Ammon's horn (tissue), 1 donor: ENCODE data around the gene HSD17B14.
A peak's percentile ranks its signal among the peaks of the same experiment; 100 is the strongest.

Experiments
- DNase-seq: peaks from one replicate; pipeline ENCODE4 v3.0.0-alpha.2; 2016; ENCODE audit warnings: low spot score

The HSD17B14 gene

GRCh38 chr19:48826606-48827020 is 9.7 kb downstream of the HSD17B14 start:
- DNase-seq: no peak

- DNase-seq: no peak
Measured at GRCh38 chr19:48822514-48822913, 13.8 kb downstream of the HSD17B14 start.

GRCh38 chr19:48821633-48822032 is 14.7 kb downstream of the HSD17B14 start:
- DNase-seq: no peak

DNA sequence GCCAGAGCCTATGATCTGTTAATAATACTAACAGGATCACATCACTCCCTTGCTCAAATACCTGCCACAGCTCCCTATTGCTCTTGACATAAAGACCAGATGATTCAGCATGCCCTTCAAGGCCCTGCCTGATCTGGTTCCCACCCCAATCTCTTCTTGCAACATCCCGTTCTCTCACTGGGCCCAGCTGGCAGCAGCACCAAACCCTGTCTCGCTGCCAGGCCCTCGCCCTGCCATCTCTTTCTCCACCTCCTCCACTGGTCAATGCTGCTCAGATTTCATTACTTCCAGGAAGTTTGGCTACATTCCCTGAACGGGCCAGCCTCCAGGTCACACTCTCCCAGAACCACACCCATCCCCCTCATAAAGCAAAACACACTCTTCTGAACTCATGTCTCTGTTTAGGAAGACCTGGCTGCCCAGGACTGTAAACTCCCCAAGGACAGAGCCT is 16.9 kb downstream of the HSD17B14 start:
- DNase-seq: peak; percentile 69

DNA sequence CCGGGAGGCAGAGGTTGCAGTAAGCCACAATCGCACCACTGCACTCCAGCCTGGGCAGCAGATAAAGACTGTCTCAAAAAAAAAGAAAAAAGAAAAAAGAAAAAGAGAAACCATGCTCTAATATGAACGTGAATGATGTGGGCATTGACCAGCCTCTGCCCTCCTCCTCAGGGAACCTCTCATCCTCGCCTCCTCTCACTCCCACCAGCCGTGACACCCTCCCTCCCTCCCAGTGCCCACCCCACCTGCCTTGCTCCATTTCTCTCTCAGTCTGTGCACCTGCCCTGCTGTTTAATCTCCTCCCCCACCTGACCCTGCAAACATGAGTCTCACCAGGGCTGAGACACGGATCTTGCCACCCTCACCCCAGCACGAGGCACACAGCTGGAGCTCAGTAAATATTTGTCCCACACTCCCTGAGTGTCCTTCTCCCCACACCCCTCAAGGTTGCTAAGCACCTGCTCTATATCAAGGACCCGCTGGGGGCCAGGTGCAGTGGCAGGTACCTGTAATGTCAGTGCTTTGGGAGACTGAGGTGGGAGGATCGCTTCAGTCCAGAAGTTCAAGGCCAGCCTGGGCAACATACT is 18.0 kb downstream of the HSD17B14 start:
- DNase-seq: no peak

- no peak for DNase-seq
Measured at GRCh38 chr19:48817585-48818124, 18.6 kb downstream of the HSD17B14 start.

- DNase-seq: no peak
Measured at GRCh38 chr19:48815870-48816501, 20.3 kb downstream of the HSD17B14 start.

- no peak for DNase-seq
Measured at GRCh38 chr19:48814895-48815294, 21.4 kb downstream of the HSD17B14 start.

DNA sequence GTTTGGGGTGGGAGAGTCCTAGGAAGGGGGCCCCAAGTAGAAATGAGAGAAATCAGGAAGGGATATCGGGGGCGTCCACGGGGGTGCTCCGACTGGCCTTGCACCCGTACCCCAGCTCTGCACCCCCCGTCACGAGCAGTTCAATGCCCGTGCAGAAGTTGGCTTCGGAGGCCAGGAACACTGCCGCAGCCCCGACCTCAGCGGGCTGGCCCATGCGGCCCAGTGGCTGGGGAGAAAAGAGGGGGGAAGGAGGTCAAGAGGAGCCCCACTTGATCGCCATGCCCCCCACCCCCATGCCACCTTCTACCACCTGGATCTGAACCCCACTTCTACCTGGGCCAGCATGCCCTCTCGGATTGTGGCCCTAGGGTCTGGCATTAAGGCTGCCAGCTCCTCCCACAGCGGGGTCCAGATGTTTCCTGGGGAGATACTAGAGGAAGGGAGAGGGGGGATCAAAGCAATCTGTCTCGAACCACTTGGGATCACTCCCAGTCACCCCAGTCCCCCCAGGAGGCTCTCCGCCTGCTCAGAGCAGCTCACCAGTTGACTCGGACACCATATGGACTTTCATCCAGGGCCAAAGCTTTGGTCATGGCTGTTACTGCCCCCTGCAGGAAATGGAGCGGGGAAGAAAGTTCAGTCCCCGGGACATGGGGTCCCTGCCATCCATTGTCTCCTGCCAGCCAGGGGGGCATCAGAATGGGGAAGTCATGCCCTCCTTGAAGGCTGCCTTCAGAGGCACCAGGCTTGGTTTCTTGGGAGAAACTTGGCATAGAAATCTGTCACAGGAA is 23.0 kb downstream of the HSD17B14 start:
- DNase-seq: no peak

DNA sequence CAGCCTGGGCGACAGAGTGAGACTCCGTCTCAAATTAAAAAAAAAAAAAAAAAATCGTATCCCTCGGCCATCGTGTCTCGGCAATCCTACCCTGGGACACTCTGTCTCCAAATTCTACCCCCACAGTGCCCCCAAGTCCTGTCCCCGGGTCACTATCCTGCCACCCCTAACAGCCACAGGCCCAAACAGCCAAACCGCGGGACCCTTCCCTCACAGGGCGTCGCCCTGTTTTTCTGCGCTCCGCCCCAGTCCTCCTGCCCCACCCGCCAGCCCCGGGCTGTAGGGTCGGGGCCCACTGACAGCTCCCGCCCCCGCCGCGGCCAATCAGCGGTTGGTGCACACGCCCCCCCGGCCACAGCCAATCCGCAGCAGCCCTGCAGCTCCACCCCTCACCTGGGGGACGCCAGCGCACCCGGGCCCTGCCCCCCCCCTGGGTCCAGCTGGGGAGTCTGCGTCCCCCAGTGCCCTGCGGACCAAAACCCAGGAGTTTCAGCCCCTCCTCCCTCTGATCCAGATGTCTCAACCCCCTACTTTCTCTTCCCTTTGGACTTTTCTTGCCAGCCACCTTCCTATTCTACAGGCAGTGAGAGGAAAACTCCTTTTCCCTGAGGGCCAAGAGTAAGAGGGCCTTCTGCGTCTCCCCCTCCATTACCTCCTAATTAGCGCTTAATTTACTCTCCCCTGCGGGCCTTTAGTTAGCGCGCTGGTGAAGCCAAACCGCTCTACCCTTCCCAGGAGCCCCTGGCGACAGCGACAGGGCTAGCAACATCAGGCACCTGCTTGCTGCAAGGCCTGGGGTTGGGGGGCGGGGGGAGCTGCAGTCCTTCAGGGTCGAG is 24.0 kb downstream of the HSD17B14 start:
- peak; percentile 92 for DNase-seq

- no peak for DNase-seq
Measured at GRCh38 chr19:48810151-48810550, 26.1 kb downstream of the HSD17B14 start.

DNA sequence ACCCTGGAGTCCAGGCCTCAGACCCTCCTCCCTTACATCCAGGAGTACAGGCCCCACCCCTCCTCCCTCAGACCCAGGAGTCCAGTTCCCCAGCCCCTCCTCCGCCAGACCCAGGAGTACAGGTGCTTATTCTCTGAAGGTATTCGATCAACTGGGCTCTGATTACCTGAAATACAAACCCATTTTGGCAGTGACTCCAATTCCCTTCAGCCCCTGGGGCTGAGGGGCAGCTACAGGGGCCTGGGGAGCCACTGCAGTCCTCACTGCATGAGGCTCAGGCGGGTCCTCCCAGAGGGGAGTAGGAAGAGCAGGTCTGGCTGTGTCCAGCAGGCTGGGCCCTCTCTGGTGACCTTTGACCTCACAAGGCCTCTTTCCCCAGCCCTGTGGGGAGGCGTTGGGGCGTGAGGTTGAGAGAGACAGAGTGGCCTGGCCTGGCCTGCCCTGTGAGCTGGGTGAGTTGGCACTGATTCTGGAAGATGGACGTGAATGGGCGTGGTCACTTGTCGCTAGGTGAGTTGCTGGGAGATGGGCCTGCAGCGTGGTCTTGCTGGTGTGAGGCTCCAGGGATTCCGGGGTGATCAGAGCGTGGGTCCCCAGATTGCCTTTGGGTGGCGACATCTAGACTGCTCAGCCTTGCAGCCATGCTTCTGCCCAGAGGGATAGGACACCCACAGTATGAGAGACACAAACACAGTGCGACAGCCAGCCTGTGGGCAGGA is 28.5 kb downstream of the HSD17B14 start:
- no peak for DNase-seq

DNA sequence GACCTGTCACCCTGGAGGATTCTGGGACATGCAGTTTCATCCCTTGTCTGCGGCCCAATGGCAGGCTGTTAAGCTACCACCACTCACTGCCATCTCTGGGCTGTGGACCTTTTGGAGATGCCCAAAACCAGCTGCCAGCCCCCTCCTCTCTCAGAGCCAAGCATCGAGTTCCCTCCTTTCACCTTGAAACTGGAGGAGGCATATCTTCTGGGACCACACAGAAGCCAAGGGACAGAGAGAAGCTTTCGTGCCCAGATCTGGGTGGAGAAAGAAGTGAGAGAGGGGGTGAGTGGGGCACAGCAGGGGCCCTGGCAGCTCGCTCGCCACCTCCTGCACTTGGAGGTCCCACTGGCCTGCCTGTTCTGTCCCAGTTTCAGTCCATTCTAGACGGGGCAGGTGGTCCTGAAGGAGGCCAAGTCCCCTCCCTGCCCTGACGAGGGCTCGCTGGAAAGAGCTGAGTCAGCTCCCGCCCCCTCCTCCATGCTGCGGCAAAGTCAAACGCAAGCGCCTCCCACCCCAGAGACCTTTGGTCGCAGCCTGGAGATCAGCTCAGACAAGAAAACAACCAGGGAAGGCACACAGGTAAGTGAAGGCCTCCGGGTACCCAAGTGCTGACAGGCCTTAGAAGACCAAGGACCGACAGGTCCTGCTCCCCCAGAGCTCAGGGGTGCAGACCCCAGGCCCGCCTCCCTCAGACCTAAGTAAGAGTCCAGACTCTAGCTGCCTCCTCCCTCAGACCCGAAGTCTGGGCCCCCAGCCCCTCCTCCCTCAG is 29.3 kb downstream of the HSD17B14 start:
- DNase-seq: peak; percentile 89

GRCh38 chr19:48806518-48806817 is 29.8 kb downstream of the HSD17B14 start:
- no peak for DNase-seq

- no peak for DNase-seq
Measured at GRCh38 chr19:48805452-48805851, 30.8 kb downstream of the HSD17B14 start.

DNA sequence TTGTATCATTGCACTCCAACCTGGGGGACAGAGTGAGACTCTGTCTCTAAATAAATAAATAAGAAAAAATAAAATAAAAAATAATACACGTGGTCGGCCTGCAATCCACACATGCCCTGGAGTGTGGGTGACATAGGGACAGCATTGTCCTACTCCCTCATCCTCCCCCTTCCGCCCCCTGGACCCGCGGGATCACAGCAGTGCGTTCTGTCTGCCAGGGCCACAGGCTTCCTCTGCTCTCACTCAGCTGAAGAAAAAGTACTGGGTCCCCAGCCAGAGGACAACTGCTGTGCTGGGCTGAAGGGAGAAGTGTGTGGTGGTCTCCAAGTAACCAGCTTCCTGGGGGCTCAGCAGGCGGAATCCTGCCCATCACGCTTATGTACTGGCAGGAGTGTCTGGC is 31.8 kb downstream of the HSD17B14 start:
- peak; percentile 46 for DNase-seq

GRCh38 chr19:48802623-48803022 is 33.7 kb downstream of the HSD17B14 start:
- DNase-seq: no peak

DNA sequence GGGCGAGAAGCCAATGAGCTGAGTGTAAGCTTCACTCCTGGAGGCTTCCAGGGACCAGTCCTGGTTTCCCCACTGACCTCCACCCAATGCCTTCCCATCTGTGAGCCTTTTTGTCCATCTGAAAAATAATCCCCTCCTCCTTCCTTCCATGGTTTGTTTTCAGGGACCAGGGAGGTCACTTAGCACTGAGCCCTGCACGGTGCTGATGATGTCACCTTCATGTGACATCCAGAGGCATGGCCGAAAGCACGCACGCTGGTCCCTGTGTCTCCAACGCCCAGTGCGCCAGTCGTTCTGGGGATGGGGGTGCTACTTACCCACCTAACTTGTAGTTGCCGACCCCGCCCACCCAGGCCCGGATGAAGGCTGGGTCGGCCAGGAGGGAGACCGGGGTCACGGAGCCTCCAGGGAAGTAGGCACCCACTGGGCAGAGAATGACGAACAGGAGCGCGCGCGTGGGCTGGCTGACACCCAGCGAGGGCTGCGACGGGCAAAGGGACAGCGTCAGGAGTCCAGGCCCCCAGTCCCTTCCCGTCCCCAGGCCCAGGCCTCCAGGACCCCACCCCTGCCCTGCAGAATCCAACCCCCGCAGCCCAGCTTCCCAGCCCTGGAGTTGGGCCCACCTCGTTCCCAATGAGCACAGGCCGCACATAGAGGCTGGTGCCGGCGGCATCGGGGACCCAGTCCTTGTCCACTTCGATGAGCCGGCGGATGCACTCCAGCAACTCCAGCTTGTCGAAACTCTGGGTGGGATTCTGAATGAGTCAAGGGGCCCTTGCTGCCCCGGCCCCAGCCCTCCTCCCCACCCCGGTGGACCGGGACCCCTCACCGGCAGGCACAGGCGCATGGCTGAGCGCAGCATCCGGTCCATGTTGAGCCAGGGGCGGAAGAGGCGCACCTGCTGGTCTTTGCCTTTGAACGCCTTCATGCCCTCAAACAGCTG is 36.7 kb downstream of the HSD17B14 start:
- no peak for DNase-seq

DNA sequence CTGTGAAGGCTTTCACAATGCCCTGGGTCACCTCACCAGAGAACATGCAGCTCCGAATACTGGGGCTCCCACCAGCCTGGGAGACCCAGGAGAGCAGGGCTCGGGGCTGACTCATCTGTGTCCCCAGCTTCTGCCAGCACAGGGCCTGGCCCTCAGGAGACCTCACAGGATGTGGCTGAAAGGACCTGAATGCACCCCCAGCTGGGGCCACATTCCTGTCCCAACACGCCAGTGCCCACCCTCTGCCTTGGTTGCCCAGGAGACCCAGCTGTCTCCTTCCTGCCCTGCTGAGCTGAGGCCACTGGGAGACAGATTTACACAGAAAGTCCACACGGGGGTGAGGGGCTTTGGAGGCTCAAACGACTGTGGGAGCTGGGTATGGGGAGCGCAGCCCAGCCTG is 37.4 kb downstream of the HSD17B14 start:
- DNase-seq: no peak

GRCh38 chr19:48797103-48797502 is 39.2 kb downstream of the HSD17B14 start:
- no peak for DNase-seq
